Tibial nerve (tissue), 4 donors: Measurements from ENCODE around the gene FGD4.

Source experiments
- EP300 ChIP-seq, 2 donors: sonication (generic); formaldehyde crosslinking; IDR thresholded peaks; one replicate each; pipeline ENCODE4 v1.6.1; 2017; ENCODE audit warnings: antibody characterized with exemption in 2 of 2, mild to moderate bottlenecking in 1 of 2
- POLR2A ChIP-seq, 2 donors: fragments of 450-650 bp; IDR thresholded peaks; one replicate each; pipeline ENCODE4 v1.6.1; 2017; ENCODE audit warnings: antibody characterized with exemption in 2 of 2, mild to moderate bottlenecking in 2 of 2, moderate library complexity in 2 of 2
- TF ChIP-seq, protein P1 (sequence below), 5 experiments: fragments of 200-600 bp in 3 of 5; fragments of 450-650 bp in 2 of 5; sonication (generic) in 3 of 5; IDR thresholded peaks; one replicate each; pipeline ENCODE4 v1.5.1; 2016 to 2019; ENCODE audit warnings: antibody characterized with exemption in 5 of 5, mild to moderate bottlenecking in 3 of 5, moderate library complexity in 2 of 5

DNA sequence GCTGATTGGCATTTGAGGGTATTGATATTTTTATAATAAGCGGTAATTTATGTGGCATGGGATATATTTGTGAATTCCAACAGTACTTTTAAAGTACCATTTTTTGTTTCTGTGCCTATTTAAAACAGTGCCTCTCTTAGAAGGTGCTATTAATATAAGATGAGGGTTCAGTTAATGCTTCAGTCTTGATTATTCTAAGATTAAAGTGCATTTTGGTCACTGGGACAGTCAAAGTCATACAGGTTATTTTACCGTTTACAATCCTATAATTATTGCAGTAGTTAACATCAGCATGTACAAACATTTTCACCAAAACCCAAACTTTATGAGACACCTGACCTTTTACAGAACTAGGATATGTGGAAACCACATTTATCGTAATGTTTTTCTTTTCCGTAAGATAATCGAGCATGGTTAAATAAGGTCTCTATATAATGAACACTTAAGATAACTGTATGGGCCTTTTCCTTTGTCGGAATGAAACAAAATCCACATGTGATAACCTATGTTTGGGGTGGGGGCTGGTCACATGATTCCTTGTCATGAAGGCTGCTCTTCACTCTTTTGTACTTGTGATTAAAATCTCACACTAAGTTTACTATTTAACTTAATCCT is 242.0 kb downstream of the FGD4 start:
- no peak for TF ChIP-seq POLR2A (IDR thresholded peaks at IDR 0.05)
- TF ChIP-seq, protein P1, sequence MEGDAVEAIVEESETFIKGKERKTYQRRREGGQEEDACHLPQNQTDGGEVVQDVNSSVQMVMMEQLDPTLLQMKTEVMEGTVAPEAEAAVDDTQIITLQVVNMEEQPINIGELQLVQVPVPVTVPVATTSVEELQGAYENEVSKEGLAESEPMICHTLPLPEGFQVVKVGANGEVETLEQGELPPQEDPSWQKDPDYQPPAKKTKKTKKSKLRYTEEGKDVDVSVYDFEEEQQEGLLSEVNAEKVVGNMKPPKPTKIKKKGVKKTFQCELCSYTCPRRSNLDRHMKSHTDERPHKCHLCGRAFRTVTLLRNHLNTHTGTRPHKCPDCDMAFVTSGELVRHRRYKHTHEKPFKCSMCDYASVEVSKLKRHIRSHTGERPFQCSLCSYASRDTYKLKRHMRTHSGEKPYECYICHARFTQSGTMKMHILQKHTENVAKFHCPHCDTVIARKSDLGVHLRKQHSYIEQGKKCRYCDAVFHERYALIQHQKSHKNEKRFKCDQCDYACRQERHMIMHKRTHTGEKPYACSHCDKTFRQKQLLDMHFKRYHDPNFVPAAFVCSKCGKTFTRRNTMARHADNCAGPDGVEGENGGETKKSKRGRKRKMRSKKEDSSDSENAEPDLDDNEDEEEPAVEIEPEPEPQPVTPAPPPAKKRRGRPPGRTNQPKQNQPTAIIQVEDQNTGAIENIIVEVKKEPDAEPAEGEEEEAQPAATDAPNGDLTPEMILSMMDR (IDR thresholded peaks at IDR 0.05) = no peak
- no peak for TF ChIP-seq EP300 (IDR thresholded peaks at IDR 0.05)
